ENCODE results near the gene PACRG.

DNA sequence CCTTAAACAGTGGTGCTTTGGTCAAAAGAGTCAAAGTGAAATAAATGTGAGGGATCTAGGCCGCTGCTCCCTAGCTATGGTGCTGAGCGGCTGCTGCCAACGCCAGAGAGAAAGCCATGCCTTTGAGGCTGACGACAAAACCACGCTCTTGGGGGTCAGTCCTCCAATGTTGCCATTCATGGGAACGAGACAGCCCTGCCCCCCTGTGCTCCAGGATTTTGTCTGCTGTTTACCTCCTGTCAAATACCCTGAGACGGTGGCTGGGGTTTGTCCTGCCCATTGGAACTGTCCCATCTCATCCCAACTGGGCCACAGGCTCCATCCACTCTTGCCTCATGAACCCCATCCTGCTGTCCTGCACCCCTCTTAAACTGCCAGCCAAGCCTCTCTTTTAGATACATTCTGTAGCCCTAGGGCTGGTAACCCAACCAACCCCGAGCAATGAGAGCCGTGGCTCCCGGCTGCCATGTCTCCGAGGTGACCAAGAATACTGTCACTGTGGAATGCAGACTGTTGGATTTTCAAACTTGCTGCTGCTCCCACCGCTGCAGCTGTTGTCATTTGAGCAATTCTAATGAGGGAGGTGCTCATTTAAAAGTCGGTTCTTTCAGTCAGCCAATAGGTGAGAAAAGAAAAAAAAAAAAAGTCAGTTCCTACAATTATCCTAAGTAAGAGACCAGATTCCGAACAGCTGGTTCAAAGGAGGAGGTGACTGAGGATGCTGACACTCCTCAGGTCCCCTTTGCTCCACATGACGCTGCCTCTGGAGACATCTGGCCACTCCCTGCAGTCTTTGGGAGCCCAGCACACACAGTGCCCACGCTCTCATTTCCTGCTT is 613.7 kb downstream of the PACRG start:
- TF ChIP-seq EZH2 (IDR thresholded peaks at IDR 0.05; ENCODE audit: insufficient read depth, poor library complexity, severe bottlenecking): no peak
- no peak for TF ChIP-seq EZH2phosphoT487 (IDR thresholded peaks at IDR 0.05; ENCODE audit: insufficient read depth, low read depth)
